ENCODE data around the gene RSPH9. TPM values are rescaled to one million over a fixed set of nuclear protein-coding genes. Genes with fewer than 3 reads are reported as not detected.
A peak's percentile ranks its signal among the peaks of the same experiment; 100 is the strongest.

RSPH9 gene
- total RNA-seq, 1 experiment from 2014 or later = not detected

DNA sequence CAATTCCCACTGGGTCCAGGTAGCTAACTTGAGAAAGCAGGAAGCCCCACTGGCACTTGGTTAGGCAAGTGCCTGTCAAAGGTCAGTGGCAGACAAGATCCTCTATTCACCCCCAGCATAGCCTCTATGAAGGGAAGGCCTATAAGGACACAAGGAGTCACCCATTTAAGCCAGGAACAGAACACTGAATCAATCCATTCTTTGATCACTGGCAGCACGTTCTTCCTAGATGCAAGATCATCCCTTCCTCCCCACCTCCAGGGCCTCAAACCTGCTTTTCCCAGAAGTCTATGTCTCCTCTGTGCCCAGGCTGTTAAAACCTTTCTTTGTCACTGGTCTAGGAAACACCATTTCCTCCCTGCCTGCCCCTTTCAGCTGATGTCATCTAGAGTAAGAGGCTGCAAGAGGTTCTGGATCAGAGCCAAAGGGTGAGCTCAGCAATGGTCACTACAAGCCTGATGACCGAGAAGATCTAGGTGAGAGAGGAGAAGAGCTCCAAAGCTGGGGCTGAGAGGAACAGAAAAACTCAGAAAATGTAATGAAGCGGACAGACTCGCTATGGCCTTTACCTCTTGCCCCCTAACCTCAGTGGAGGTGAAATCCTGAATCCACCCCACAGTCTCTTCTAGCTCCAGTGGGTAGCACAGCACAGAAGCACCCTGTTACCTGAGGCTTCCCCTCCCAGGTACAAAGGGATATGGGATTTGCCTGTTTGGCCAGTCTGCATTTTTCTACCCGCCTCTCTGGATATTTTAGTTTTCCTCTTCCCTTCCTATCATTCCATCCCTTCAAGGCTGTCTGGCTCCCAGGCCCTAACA is 17.6 kb upstream of the RSPH9 start:
- H3K4me3 ChIP-seq (ENCODE audit: low read length) = peak overlapping the region; percentile 46
- intact Hi-C loops (cut with micrococcal nuclease) = no loop called here
- peak overlapping the region; percentile 39 for H3K9ac ChIP-seq (ENCODE audit: low read length)

GRCh38 chr6:43628393-43629103 is 16.3 kb upstream of the RSPH9 start:
- H3K27me3 ChIP-seq (ENCODE audit: low read length) = no peaks in the 10 kb centered on the region
- ATAC-seq (peak; percentile 6), DNase-seq (peak; percentile 20)
- H3K36me3 ChIP-seq (ENCODE audit: low read depth, low read length) = peaks cover 26% of the 10 kb centered on the region
- no peaks in the 10 kb centered on the region for H3K9me3 ChIP-seq (ENCODE audit: low read length)
- H3K4me1 ChIP-seq (ENCODE audit: insufficient read depth, low read length) = peaks cover 27% of the 10 kb centered on the region
- TF ChIP-seq, protein P1, sequence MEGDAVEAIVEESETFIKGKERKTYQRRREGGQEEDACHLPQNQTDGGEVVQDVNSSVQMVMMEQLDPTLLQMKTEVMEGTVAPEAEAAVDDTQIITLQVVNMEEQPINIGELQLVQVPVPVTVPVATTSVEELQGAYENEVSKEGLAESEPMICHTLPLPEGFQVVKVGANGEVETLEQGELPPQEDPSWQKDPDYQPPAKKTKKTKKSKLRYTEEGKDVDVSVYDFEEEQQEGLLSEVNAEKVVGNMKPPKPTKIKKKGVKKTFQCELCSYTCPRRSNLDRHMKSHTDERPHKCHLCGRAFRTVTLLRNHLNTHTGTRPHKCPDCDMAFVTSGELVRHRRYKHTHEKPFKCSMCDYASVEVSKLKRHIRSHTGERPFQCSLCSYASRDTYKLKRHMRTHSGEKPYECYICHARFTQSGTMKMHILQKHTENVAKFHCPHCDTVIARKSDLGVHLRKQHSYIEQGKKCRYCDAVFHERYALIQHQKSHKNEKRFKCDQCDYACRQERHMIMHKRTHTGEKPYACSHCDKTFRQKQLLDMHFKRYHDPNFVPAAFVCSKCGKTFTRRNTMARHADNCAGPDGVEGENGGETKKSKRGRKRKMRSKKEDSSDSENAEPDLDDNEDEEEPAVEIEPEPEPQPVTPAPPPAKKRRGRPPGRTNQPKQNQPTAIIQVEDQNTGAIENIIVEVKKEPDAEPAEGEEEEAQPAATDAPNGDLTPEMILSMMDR (conservative IDR thresholded peaks at IDR 0.05; ENCODE audit: low read depth, low read length) = no peak
- TF ChIP-seq EZH2phosphoT487 (IDR thresholded peaks at IDR 0.05; ENCODE audit: borderline replicate concordance, low read length) (no peak), EZH2 (IDR thresholded peaks at IDR 0.05; ENCODE audit: low read length, unreplicated experiment) (no peak)
- peak overlapping the region; percentile 60 for H3K27ac ChIP-seq (ENCODE audit: low read length)
- H3K9ac ChIP-seq (ENCODE audit: low read length) = peak overlapping the region; percentile 92
- no peaks in the 10 kb centered on the region for H4K20me1 ChIP-seq (ENCODE audit: low read length)
- H3K4me2 ChIP-seq (ENCODE audit: low read length) = peak overlapping the region; percentile 100
- H2AFZ ChIP-seq (ENCODE audit: low read length) = peak overlapping the region; percentile 89
- intact Hi-C loops (cut with micrococcal nuclease) = no loop called here
- no peaks in the 10 kb centered on the region for H3K9me2 ChIP-seq (replicated peaks; ENCODE audit: low read length)
- no peaks in the 10 kb centered on the region for H3F3A ChIP-seq (ENCODE audit: low read length, unreplicated experiment)
- BruUV-seq (replicated peaks) = TSS peak; percentile 42
- POLR2A ChIA-PET (ENCODE audit: unreplicated experiment) = interaction anchor here (0.6 to 0.9 kb wide), 4 partner anchors 38 to 1315 kb away, joined by 3 to 11 read pairs (median 4); partner anchors contain the start of genes POLH, VEGFA and XPO5
- CTCF ChIA-PET = interaction anchor here (0.9 kb wide), 1 partner anchor 146 kb away, joined by 6 read pairs; no protein-coding TSS in a partner anchor
- H3K79me2 ChIP-seq (ENCODE audit: low read length) = peaks cover 31% of the 10 kb centered on the region
- H3K4me3 ChIP-seq (ENCODE audit: low read length) = peak overlapping the region; percentile 100

More for the DNA sequence above, 17.6 kb upstream of the RSPH9 start:
- Histone ChIP-seq H4K20me1 (ENCODE audit: low read length) (no peaks in the 10 kb centered on the region), H3K27ac (ENCODE audit: low read length) (peak overlapping the region; percentile 68), H3K27me3 (ENCODE audit: low read length) (no peaks in the 10 kb centered on the region), H3K9me2 (replicated peaks; ENCODE audit: low read length) (no peaks in the 10 kb centered on the region), H3K36me3 (ENCODE audit: low read depth, low read length) (peaks cover 30% of the 10 kb centered on the region), H3K79me2 (ENCODE audit: low read length) (peaks cover 31% of the 10 kb centered on the region), H3K4me1 (ENCODE audit: insufficient read depth, low read length) (peaks cover 27% of the 10 kb centered on the region), H2AFZ (ENCODE audit: low read length) (no peak overlapping the region; the same call in 1 of the 2 replicates), H3K9me3 (ENCODE audit: low read length) (no peaks in the 10 kb centered on the region), H3K4me2 (ENCODE audit: low read length) (peak overlapping the region; percentile 100), H3F3A (ENCODE audit: low read length, unreplicated experiment) (no peaks in the 10 kb centered on the region)
- TF ChIP-seq, protein P1 (conservative IDR thresholded peaks at IDR 0.05; ENCODE audit: low read depth, low read length) = no peak
- TF ChIP-seq EZH2phosphoT487 (IDR thresholded peaks at IDR 0.05; ENCODE audit: borderline replicate concordance, low read length) = no peak
- TF ChIP-seq EZH2 (IDR thresholded peaks at IDR 0.05; ENCODE audit: low read length, unreplicated experiment) = no peak
- peak; percentile 97 for DNase-seq
- ChIA-PET CTCF (no interaction called here), POLR2A (ENCODE audit: unreplicated experiment) (interaction anchor here (0.5 kb wide), 1 partner anchor 845 kb away, joined by 22 read pairs; the partner anchor contains the start of gene BICRAL)
- BruUV-seq (replicated peaks) = no TSS peak
- ATAC-seq = peak; percentile 18

Data from PC-3 (cell line).